K562 (cell line): ENCODE data around the gene KANK2. TPM values are rescaled to one million over a fixed set of nuclear protein-coding genes. Genes with fewer than 3 reads are reported as not detected.

Experiments used
- CREB1 ChIP-seq, 2 experiments: sonication (generic) in 1 of 2; formaldehyde crosslinking in 1 of 2; IDR thresholded peaks; 2 replicates each; pipeline versions ENCODE4 v1.6.1 to v1.8.0; 2012 to 2022; ENCODE audit warnings: inconsistent platforms in 1 of 2, mild to moderate bottlenecking in 1 of 2, missing genetic modification reagents in 1 of 2, moderate library complexity in 1 of 2
- ELF1 ChIP-seq: fragments of 200-800 bp; sonication (Bioruptor generic); IDR thresholded peaks from 2 replicates; pipeline ENCODE4 v1.6.1; 2016; ENCODE audit warnings: missing genetic modification characterization, missing compliant biosample characterization
- ESRRA ChIP-seq: fragments of 450-650 bp; IDR thresholded peaks from 2 replicates; pipeline ENCODE4 v1.6.1; 2014; ENCODE audit warnings: low read depth, mild to moderate bottlenecking, moderate library complexity, borderline replicate concordance
- GABPB2 ChIP-seq: fragments of 250-450 bp; sonication (Bioruptor Pico); conservative IDR thresholded peaks from 2 replicates; pipeline ENCODE4 v1.5.1; 2021; ENCODE audit warnings: mild to moderate bottlenecking
- MYBL2 ChIP-seq, 2 experiments: fragments of 450-650 bp in 1 of 2; sonication (generic) in 1 of 2; formaldehyde crosslinking in 1 of 2; IDR thresholded peaks; 2 replicates each; pipeline versions ENCODE4 v1.6.1 to v1.8.1; 2017 to 2022; ENCODE audit warnings: borderline replicate concordance in 1 of 2, inconsistent platforms in 1 of 2, low read depth in 1 of 2, mild to moderate bottlenecking in 1 of 2, missing genetic modification reagents in 1 of 2, moderate library complexity in 1 of 2
- MYC ChIP-seq, 2 experiments: fragments of 250-450 bp in 1 of 2; sonication (Bioruptor Pico) in 1 of 2; IDR thresholded peaks; 2 replicates each; pipeline versions ENCODE4 v1.5.1 to v1.6.1; 2012 to 2021; ENCODE audit warnings: low read depth in 2 of 2, borderline replicate concordance in 1 of 2, improper control_type of control experiment in 1 of 2, low read length in 1 of 2, mild to moderate bottlenecking in 1 of 2, moderate library complexity in 1 of 2
- POLR2A ChIP-seq: fragments of 450-650 bp; conservative IDR thresholded peaks from 2 replicates; pipeline ENCODE4 v1.6.1; 2016
- SMC3 ChIP-seq: conservative IDR thresholded peaks from 2 replicates; pipeline ENCODE4 v1.6.1; 2011; ENCODE audit warnings: low read depth, low read length, improper control_type of control experiment; ENCODE audit not compliant: insufficient read depth
- SRSF3 ChIP-seq: fragments of 200-400 bp; formaldehyde crosslinking; IDR thresholded peaks from 2 replicates; pipeline ENCODE4 v1.6.1; 2016; ENCODE audit warnings: mild to moderate bottlenecking, low read length, moderate library complexity; ENCODE audit not compliant: insufficient read depth
- STAT5B ChIP-seq: fragments of 250-450 bp; sonication (Bioruptor Pico); IDR thresholded peaks from 2 replicates; pipeline ENCODE4 v1.8.0; 2021; ENCODE audit warnings: mild to moderate bottlenecking, inconsistent platforms
- TEAD4 ChIP-seq, 2 experiments: sonication (generic) in 1 of 2; formaldehyde crosslinking in 1 of 2; IDR thresholded peaks; 2 replicates each; pipeline versions ENCODE4 v1.6.1 to v1.8.0; 2012 to 2022; ENCODE audit warnings: borderline replicate concordance in 1 of 2, inconsistent platforms in 1 of 2, low read length in 1 of 2, mild to moderate bottlenecking in 1 of 2, missing genetic modification reagents in 1 of 2
- THRAP3 ChIP-seq: fragments of 450-650 bp; IDR thresholded peaks from 2 replicates; pipeline ENCODE4 v1.6.1; 2016; ENCODE audit warnings: mild to moderate bottlenecking, inconsistent platforms, borderline replicate concordance
- TSC22D4 ChIP-seq: fragments of 450-650 bp; IDR thresholded peaks from 2 replicates; pipeline ENCODE4 v1.6.1; 2016; ENCODE audit warnings: missing genetic modification characterization, missing biosample characterization, control low read depth
- ZNF253 ChIP-seq: fragments of 250-450 bp; sonication (Bioruptor Pico); conservative IDR thresholded peaks from 2 replicates; pipeline ENCODE4 v1.6.1; 2021; ENCODE audit warnings: mild to moderate bottlenecking
- ZNF445 ChIP-seq: fragments of 250-450 bp; sonication (Bioruptor Pico); IDR thresholded peaks from 2 replicates; pipeline ENCODE4 v1.4.0; 2020; ENCODE audit warnings: low read depth, mild to moderate bottlenecking, moderate library complexity
- ZNF511 ChIP-seq: sonication (generic); formaldehyde crosslinking; IDR thresholded peaks from 2 replicates; pipeline ENCODE4 v1.8.0; 2022; ENCODE audit warnings: mild to moderate bottlenecking, missing genetic modification reagents
- ZNF512 ChIP-seq: IDR thresholded peaks from 2 replicates; pipeline ENCODE4 v1.6.1; 2016; ENCODE audit warnings: missing genetic modification characterization, missing compliant biosample characterization
- ZNF584 ChIP-seq: fragments of 200-800 bp; sonication (Bioruptor generic); IDR thresholded peaks from 2 replicates; pipeline ENCODE4 v1.6.1; 2016; ENCODE audit warnings: low read depth, mild to moderate bottlenecking, missing genetic modification characterization, missing compliant biosample characterization
- ZNF780A ChIP-seq: fragments of 250-450 bp; sonication (Bioruptor Pico); IDR thresholded peaks from 2 replicates; pipeline ENCODE4 v1.5.0; 2021; ENCODE audit warnings: mild to moderate bottlenecking
- polyA plus RNA-seq, 8 experiments: library from polyadenylated mRNA; depleted of rRNA in 4 of 8; stranded (reverse) in 5 of 8; unstranded in 3 of 8; fragments of >200 nt; fragmentation: Nextera tagmentation in 2 of 8; fragmentation: Illumina TruSeq in 1 of 8; extraction: Ambion mirVana in 2 of 8; extraction: Trizol in 1 of 8; gene quantifications; 2 replicates each; pipeline versions ENCODE4 v1.2.1 to v1.2.3, GENCODE V29; 2011 to 2014; ENCODE audit warnings: inconsistent platforms in 1 of 8, missing spikeins in 1 of 8
- total RNA-seq, 7 experiments: library from RNA; depleted of rRNA in 6 of 7; stranded (reverse); fragments of >200 nt in 6 of 7; fragmentation: Illumina TruSeq in 2 of 7; extraction: Trizol in 2 of 7; gene quantifications; 2 replicates each; pipeline versions ENCODE4 v1.2.1 to v1.2.3, GENCODE V29; 2011 to 2021; ENCODE audit warnings: low replicate concordance in 1 of 7
- TF ChIP-seq, protein P1 (sequence below): fragments of 250-450 bp; sonication (Bioruptor Pico); IDR thresholded peaks from 2 replicates; pipeline ENCODE4 v1.4.0; 2020; ENCODE audit warnings: mild to moderate bottlenecking, moderate library complexity

KANK2 gene
- total and polyA plus RNA-seq, 9 of the 15 experiments (the other 6 are each of a cell fraction or from before 2014, with no cell fraction given): 4.4 to 47.8 (median 21.3) TPM

GRCh38 chr19:11155373-11156120 lies 41.8 kb downstream of the KANK2 start, which contains the start of gene SPC24 (continued):
- TF ChIP-seq ZNF445 (CRISPR knock-in tag) (no peak), GABPB2 (CRISPR knock-in tag) (no peak), STAT5B (CRISPR knock-in tag) (no peak), SRSF3 (0 out of 2 replicates have a peak, but pooled peaks have one; percentile 52), ZNF584 (CRISPR knock-in tag) (no peak), MYBL2 (IDR thresholded peaks at IDR 0.05; ENCODE audit: low read depth) (peak; percentile 94), MYBL2 (CRISPR knock-in tag; IDR thresholded peaks at IDR 0.05; ENCODE audit: borderline replicate concordance) (no peak), CREB1 (IDR thresholded peaks at IDR 0.05) (peak; percentile 51; the same call in 1 of the 2 replicates), CREB1 (CRISPR knock-in tag; IDR thresholded peaks at IDR 0.05) (peak; percentile 79), ELF1 (tag) (no peak), ZNF511 (CRISPR knock-in tag) (no peak), TSC22D4 (tag) (no peak), THRAP3 (no peak), POLR2A (peak; percentile 97), MYC (IDR thresholded peaks at IDR 0.05; ENCODE audit: low read depth, low read length) (peak; percentile 70; the same call in 1 of the 2 replicates), MYC (CRISPR knock-in tag; IDR thresholded peaks at IDR 0.05; ENCODE audit: borderline replicate concordance, low read depth) (no peak), ZNF512 (tag) (no peak), ESRRA (no peak), ZNF253 (CRISPR knock-in tag) (no peak), ZNF780A (CRISPR knock-in tag) (no peak), TEAD4 (IDR thresholded peaks at IDR 0.05; ENCODE audit: low read length) (no peak), TEAD4 (CRISPR knock-in tag; IDR thresholded peaks at IDR 0.05; ENCODE audit: borderline replicate concordance) (peak; percentile 44; the same call in 1 of the 2 replicates), SMC3 (no peak)
- TF ChIP-seq, protein P1, sequence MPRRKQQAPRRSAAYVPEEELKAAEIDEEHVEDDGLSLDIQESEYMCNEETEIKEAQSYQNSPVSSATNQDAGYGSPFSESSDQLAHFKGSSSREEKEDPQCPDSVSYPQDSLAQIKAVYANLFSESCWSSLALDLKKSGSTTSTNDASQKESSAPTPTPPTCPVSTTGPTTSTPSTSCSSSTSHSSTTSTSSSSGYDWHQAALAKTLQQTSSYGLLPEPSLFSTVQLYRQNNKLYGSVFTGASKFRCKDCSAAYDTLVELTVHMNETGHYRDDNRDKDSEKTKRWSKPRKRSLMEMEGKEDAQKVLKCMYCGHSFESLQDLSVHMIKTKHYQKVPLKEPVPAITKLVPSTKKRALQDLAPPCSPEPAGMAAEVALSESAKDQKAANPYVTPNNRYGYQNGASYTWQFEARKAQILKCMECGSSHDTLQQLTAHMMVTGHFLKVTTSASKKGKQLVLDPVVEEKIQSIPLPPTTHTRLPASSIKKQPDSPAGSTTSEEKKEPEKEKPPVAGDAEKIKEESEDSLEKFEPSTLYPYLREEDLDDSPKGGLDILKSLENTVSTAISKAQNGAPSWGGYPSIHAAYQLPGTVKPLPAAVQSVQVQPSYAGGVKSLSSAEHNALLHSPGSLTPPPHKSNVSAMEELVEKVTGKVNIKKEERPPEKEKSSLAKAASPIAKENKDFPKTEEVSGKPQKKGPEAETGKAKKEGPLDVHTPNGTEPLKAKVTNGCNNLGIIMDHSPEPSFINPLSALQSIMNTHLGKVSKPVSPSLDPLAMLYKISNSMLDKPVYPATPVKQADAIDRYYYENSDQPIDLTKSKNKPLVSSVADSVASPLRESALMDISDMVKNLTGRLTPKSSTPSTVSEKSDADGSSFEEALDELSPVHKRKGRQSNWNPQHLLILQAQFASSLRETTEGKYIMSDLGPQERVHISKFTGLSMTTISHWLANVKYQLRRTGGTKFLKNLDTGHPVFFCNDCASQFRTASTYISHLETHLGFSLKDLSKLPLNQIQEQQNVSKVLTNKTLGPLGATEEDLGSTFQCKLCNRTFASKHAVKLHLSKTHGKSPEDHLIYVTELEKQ (CRISPR knock-in tag): no peak
